Mucosa of descending colon (tissue), 3 donors: ENCODE measurements around the gene ZEB2. TPM values are rescaled to one million over a fixed set of nuclear protein-coding genes. Genes with fewer than 3 reads are reported as not detected.
A peak's percentile ranks its signal among the peaks of the same experiment; 100 is the strongest.

Source experiments
- ATAC-seq: fragments of 200-7000 bp; cut with Tn5 transposase; one replicate; pipeline ENCODE4 v1.9.1; 2020; ENCODE audit warnings: mild to moderate bottlenecking, moderate library complexity
- DNase-seq, 3 donors: peaks; one replicate each; pipeline ENCODE4 v3.0.0-alpha.2; 2020
- H3K36me3 ChIP-seq: fragments of 200-600 bp; one replicate; pipeline ENCODE4 v1.8.0; 2021; ENCODE audit warnings: low read depth, mild to moderate bottlenecking
- H3K4me1 ChIP-seq: fragments of 200-600 bp; one replicate; pipeline ENCODE4 v1.8.0; 2021; ENCODE audit warnings: low read depth, mild to moderate bottlenecking
- H3K4me3 ChIP-seq: fragments of 200-600 bp; one replicate; pipeline ENCODE4 v1.8.0; 2021; ENCODE audit warnings: mild to moderate bottlenecking
- H3K9me3 ChIP-seq: fragments of 200-600 bp; one replicate; pipeline ENCODE4 v1.8.0; 2021; ENCODE audit warnings: mild to moderate bottlenecking
- intact Hi-C, 2 donors: fragments of 100-400 bp; cut with DNase I in 1 of 2; cut with micrococcal nuclease in 1 of 2; formaldehyde crosslinking; loops; one replicate each; pipeline versions ENCODE4 v1.11.0 to v1.11.1; 2022; cut with DNase I, micrococcal nuclease
- total RNA-seq, 3 donors: library from RNA; stranded (reverse); fragmentation: NEBNext Ultra II Directional in 2 of 3; extraction: Animal tissue kit (Norgen Biotek cat#: 25700) in 2 of 3; gene quantifications; one replicate each; pipeline versions ENCODE4 v1.2.1 to v1.2.4, GENCODE V29; 2021 to 2023
- TF ChIP-seq, protein P1 (sequence below): fragments of 200-600 bp; IDR thresholded peaks from one replicate; pipeline ENCODE4 v1.8.0; 2022; ENCODE audit warnings: antibody characterized with exemption, mild to moderate bottlenecking
- donor health status: DM: no; HTN: no; CAD: no; lungs with moderate emphysema.
- donor health status: DM: no; HTN: no; CAD: no.
- donor health status: DM: no; HTN: yes; CAD: no.

Gene ZEB2
- total RNA-seq, 3 donors from 2014 or later = 19.0 to 80.1 (median 48.6) TPM

DNA sequence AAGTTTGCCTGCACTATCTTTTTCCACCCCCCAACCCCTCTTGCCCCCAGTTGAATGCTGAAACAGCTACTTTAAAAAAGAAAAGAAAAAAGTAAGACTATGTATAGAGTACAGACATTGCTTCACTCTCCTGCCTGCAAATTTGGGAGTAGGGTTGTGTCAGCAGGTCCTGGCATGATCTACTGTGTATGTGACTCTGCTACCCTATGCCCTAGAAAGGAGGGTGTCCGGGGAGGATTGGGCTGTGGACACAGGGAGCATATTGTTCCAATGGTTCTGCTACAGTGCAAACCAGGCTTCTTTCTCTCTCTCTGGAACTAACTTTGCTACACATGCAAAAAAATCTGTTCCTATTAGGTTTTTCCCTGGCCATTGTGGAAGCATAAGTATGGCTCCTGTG, 9.9 kb upstream of the ZEB2 start:
- TF ChIP-seq, protein P1, sequence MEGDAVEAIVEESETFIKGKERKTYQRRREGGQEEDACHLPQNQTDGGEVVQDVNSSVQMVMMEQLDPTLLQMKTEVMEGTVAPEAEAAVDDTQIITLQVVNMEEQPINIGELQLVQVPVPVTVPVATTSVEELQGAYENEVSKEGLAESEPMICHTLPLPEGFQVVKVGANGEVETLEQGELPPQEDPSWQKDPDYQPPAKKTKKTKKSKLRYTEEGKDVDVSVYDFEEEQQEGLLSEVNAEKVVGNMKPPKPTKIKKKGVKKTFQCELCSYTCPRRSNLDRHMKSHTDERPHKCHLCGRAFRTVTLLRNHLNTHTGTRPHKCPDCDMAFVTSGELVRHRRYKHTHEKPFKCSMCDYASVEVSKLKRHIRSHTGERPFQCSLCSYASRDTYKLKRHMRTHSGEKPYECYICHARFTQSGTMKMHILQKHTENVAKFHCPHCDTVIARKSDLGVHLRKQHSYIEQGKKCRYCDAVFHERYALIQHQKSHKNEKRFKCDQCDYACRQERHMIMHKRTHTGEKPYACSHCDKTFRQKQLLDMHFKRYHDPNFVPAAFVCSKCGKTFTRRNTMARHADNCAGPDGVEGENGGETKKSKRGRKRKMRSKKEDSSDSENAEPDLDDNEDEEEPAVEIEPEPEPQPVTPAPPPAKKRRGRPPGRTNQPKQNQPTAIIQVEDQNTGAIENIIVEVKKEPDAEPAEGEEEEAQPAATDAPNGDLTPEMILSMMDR = no peak
- Histone ChIP-seq H3K4me3 (no peak overlapping the region), H3K36me3 (no peaks in the 10 kb centered on the region), H3K4me1 (no peaks in the 10 kb centered on the region), H3K9me3 (no peaks in the 10 kb centered on the region)
- no peak for DNase-seq
- intact Hi-C loops = loop anchor here in 1 of 2 donors (10.0 kb wide), 1 partner anchor 1225 kb away; no protein-coding TSS in a partner anchor
- no peak for ATAC-seq

DNA sequence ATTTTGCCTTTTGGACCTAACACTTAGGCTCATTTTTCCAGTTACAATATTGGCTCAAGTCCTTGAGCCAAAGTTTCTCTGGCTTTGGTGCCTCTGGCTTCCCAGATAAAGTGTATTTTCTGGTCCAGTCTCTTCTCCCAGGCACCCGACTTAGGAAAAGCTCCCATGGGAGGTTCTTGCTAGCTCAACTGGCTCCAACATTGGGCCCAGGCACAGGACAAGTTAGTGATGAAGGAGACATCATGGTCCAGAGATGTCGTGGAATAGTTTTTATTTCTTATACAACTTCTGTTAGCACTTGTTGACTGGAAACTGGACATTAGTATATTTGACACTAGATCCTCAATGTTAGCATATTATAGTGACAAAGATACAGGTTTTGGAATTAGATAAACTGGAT, 8.2 kb upstream of the ZEB2 start:
- no peaks in the 10 kb centered on the region for H3K36me3 ChIP-seq
- TF ChIP-seq, protein P1 = no peak
- H3K4me3 ChIP-seq = no peak overlapping the region
- DNase-seq (no peak), ATAC-seq (no peak)
- intact Hi-C loops = loop anchor here in 1 of 2 donors (10.0 kb wide), 1 partner anchor 1227 kb away; no protein-coding TSS in a partner anchor
- H3K4me1 ChIP-seq = no peaks in the 10 kb centered on the region
- H3K9me3 ChIP-seq = no peaks in the 10 kb centered on the region

DNA sequence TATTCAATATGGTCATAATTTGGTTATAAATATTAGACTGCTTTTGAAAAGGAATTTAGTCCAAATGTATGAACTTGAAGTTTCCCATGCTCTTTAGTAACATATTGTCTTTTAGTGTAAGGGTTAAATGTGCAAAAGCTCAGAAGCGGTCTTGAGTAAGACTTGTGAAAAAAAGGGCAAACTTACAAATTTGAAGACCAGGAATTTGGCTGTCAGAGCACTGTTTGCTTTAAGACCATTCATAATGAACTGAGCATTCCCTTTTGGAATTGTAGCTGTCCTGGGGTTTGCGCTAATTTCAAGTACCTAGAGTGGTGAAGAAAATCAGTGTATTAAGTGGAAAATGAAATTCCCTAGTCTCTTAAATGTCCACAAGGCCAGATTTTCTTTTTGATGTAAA, 6.9 kb upstream of the ZEB2 start:
- Histone ChIP-seq H3K4me3 (no peak overlapping the region), H3K9me3 (no peaks in the 10 kb centered on the region), H3K36me3 (no peaks in the 10 kb centered on the region), H3K4me1 (no peaks in the 10 kb centered on the region)
- intact Hi-C loops = loop anchor here in 1 of 2 donors (10.0 kb wide), 1 partner anchor 1228 kb away; no protein-coding TSS in a partner anchor
- no peak for DNase-seq
- TF ChIP-seq, protein P1 = no peak
- no peak for ATAC-seq

DNA sequence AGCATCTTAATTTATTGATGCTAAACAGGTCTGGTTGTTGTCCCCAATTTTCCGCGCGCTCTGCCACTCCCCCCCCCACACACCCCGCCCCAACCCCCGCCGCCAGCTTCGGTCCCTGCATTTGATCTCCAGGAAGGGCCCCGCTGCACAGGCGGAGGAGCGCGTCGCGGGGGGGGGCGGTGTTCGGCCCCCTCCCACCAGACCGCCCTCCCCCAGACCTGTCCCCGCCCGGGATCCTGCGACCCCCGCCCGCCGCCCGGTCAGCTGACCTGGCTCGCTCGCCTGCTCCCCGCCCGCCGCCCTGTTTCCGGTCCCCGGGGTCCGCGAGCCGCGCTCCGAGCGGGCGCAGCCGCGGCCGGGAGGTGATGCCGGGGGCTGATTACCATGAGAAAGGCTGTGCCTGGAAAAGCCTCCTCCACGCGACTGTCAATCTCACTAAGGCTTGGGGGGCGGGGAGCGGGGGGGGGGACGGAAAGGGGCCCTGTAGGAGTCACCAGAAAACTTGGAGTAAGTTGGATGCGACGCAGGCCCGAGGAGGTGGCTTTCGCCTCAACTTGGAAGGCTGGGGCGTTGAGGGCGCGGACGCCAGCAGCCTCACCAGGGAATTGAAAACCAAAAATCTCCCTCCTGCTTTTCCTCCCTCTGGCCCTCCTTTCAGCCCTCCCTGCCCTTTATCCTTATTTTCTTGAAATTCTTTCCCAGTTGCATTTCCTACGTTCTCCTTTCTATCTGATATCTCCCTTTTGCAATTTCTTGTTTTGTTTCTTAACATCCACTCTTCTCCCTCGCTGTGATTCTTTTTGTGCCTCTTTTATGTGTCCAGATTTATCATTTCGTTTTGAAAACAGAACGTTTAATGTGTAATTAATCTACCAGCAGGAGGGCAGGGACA, 4.4 kb upstream of the ZEB2 start:
- Histone ChIP-seq H3K4me1 (no peaks in the 10 kb centered on the region), H3K9me3 (no peaks in the 10 kb centered on the region), H3K36me3 (no peaks in the 10 kb centered on the region), H3K4me3 (no peak overlapping the region)
- TF ChIP-seq, protein P1 = no peak
- ATAC-seq (peak; percentile 44), DNase-seq (peak in 2 of 3 donors; percentile 46 to 65)
- intact Hi-C loops = loop anchor here in 1 of 2 donors (10.0 kb wide), 1 partner anchor 1230 kb away; no protein-coding TSS in a partner anchor

DNA sequence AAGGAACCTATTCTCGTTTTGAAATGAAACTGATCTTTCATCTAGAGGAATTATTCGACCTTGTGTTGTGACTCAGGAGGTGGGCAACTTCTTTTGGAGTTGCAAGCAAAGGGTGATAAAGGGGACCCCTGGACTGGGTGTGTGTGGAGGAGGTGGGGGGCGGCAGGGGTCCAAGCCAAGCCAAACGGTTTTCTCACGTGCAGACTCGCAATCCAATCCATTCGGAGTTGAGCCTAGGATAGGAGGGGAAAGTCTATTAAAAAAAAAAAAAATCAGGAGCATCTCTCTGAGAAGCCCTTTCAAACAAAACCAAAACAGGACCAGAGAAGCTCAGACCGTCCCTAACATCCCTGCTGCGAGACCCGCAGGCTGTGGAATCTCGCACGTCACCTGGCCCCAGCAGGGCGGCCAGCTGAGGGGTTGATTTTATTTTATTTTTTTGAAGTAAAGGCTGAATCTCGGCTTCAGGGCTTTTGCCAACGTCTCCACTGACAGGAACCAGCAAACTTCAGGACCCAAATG, 3.7 kb upstream of the ZEB2 start:
- TF ChIP-seq, protein P1 = no peak
- Histone ChIP-seq H3K4me1 (no peaks in the 10 kb centered on the region), H3K36me3 (no peaks in the 10 kb centered on the region), H3K4me3 (no peak overlapping the region), H3K9me3 (no peaks in the 10 kb centered on the region)
- DNase-seq (no peak), ATAC-seq (no peak)
- intact Hi-C loops = loop anchor here in 1 of 2 donors (10.0 kb wide), 1 partner anchor 1231 kb away; no protein-coding TSS in a partner anchor
